GM19397 (cell line): ENCODE measurements around the gene TPM4.
A peak's percentile ranks its signal among the peaks of the same experiment; 100 is the strongest.
"Not testable (repeated sequence)": the region's sequence is repeated elsewhere in the genome, so short reads cannot be mapped to it uniquely, and the experiment has no call there.

Source experiments
- ATAC-seq: cut with Tn5 transposase; IDR thresholded peaks from one replicate; pipeline ENCODE4 v1.9.1; 2021; ENCODE audit warnings: mild to moderate bottlenecking, moderate library complexity; ENCODE audit not compliant: unreplicated experiment

The TPM4 gene

DNA sequence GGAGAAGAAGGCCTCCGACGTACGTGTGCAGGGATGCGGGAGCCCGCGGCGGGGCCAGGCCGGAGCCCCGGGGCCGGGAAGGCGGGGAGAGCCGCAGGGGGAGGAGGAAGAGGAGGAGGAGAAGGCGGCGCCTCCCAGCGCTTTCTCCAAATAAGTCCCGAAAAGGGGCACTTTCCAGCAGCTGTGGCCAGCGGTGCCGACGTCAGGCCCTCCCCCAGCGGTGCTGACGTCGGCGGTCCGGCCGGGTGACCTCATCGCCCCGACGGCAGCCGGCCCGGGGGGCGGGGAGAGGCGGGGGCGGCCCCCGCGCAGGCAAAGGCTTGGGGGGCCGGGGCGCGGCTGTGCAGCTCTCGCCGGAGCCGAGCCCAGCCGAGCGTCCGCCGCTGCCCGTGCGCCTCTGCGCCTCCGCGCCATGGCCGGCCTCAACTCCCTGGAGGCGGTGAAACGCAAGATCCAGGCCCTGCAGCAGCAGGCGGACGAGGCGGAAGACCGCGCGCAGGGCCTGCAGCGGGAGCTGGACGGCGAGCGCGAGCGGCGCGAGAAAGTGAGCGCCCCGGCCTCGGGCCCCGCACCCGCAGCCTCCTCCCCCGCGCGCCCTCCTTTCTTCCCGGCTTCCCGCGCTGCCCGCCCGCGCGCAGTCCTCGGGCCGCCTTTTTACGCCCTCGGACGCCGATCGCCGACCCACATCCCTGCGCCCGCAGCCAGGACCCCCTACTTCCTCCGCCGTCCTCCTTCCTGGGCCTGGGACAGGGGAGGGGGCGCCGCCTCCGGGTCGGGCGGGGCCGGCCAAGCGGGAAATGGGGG lies at the start of gene TPM4:
TSS of gene TPM4 (plus strand) at position 342 of the 804 bp plus-strand sequence. CDS start at position 413, 71 bp downstream.
- peak; percentile 68 for ATAC-seq

DNA sequence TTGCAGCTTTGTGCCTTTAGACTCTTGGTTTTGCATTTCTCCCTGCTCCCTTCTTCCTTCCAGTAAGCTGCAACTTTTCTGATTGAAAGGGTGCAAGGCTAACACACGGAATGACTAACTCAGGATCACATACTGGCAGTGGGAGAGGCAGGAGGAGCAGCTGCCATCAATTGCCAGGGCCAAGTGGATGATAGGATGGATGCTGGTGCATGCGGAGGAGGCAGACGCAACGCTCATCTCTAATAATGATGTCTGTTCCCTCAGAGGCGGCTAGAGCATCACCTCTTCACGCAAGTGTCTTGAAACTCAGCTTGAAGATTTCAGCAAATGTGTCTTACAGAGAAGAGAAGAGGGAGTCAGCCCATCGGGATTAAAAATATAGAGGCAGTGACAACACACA lies 49.5 kb upstream of the TPM4 start:
- no peak for ATAC-seq

DNA sequence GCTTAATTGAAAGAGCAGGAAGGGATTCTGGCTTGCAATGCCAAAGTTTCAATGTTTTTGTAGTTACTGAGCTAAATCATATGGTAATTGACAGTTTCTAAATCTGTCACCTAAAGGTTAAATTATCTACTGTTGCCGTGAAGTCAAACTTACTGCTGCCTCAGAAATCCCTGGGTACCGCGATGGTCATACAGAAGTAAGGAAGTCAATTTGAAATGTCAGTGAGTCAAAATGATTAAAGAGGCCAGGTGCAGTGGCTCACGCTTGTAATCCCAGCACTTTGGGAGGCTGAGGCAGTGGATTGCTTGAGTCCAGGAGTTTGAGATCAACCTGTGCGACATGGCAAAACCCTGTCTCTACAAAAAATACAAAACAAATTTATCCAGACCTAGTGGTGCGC lies 48.8 kb upstream of the TPM4 start:
- ATAC-seq: no peak

DNA sequence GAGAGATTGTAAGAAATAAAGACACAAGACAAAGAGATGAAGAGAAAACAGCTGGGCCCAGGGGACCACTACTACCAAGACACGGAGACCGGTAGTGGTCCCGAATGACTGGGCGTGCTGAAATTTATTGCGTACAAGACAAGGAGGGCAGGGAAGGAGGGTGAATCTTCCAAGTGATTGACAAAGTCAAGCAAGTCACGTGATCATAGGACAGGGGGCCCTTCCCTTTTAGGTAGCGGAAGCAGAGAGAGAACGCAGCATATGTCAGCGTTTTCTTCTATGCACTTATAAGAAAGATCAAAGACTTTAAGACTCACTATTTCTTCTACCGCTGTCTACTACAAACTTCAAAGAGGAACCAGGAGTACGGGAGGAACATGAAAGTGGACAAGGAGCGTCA lies 46.1 kb upstream of the TPM4 start:
- ATAC-seq: not testable (repeated sequence)

DNA sequence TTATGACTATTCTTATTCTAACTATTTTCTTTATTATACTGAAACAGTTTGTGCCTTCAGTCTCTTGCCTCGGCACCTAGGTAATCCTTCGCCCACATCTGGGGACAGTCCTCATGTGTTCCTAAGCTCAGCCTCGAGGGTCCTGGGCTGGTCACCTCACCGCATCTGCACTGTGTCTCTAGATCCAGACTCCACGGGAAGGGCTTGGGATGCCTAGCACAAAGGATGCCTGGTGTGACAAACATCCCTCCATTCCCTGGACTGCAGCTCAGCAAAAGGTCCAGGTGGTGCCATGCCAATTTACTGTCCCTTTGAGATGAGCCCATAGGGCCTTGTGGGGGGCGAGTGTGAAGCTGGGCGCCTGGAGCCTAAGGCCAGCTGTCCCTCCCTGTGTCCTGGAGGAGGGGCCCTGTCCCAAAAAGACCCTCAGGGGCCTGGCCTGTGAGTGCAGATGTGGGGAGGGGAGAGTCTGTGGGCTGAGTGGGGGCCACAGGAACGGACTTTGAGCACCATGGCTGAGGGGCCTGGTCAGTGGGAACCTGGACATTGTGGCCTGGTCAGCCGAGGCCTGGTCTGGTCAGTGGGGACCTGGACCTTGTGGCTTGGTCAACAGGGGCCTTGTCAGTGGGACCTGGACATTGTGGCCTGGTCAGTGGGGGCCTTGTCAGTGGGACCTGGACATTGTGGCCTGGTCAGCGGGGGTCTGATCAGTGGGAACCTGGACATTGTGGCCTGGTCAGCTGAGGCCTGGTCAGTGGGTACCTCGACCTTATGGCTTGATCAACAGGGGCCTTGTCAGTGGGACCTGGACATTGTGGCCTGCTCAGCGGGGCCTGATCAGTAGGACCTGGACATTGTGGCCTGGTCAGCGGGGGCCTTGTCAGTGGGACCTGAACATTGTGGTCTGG lies 45.1 kb upstream of the TPM4 start:
- no peak for ATAC-seq

DNA sequence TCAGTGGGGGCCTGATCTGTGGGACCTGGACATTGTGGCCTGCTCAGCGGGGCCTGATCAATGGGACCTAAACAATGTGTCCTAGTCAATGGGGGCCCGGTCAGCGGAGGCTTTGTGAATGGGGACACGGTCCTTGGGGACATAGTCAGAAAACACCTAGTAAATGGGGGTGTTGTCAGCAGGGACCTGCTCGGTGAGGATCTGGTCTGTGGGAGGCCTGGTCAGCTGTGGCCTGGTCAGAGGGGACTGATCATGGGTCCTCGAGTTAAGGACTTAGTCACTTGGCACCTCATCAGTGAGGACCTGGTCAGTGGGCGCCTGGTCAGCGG lies 44.5 kb upstream of the TPM4 start:
- no peak for ATAC-seq

DNA sequence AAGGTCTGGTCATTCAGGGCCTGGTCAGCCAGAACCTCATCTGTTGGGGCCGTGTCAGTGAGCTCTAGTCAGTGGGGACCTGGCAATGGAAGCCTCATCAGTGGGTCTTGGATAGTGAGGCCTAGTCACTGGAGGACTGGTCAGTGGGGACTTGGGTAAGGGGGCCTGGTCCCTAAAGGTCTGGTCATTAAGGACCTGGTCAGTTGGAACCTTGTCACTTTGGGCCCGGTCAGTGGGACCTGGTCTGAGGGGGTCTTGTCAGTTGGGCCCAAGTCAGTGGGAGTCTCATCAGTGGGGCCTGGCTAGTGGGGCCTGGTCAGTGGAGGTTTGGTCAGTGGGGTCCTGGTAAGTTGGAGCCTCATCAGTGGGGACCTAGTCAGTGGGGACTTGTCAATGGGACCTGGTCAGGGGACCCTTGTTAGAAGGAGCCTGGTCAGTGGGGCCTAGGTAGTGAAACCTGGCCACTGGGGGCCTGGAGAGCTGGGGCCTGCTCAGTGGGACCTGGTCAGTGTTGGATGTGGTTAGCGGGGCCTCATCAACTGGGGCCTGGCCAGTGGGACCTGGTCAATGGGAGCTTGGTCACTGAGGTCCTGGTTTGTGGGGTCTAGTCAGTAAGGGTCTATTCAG lies 43.7 kb upstream of the TPM4 start:
- ATAC-seq: no peak

DNA sequence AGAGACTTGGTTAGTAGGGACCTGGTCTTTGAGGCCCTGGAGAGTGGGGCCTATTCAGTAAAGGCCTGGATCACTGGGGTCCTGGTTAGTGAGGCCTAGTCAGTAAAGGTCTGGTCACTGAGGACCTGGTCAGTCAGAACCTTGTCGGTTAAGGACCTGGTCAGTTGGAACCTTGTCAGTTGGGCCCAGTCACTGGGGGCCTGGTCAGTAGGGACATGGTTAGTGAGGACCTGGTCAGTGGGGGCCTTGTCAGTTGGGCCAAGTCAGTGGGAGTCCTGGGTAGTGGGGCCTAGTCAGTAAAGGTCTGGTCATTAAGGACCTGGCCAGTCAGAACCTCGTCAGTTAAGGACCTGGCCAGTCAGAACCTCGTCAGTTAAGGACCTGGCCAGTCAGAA lies 43.2 kb upstream of the TPM4 start:
- no peak for ATAC-seq

DNA sequence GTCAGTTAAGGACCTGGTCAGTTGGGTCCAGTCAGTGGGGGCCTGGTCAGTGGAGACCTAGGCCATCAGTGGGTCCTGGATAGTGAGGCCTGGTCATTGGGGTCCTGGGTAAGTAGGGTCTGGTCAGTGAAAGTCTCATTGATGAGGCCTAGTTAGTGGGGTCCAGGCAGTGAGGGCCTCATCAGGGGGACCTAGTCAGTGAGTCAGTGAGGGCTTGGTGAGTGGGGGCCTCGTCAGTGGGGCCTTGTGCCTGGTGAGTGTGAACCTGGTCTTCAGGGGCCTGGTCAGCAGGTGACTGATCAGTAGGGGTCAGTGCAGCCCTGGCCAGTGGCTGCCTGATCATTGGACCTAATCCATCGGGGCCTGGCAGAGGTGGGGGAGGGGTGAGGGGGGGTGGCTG lies 42.6 kb upstream of the TPM4 start:
- ATAC-seq: no peak

DNA sequence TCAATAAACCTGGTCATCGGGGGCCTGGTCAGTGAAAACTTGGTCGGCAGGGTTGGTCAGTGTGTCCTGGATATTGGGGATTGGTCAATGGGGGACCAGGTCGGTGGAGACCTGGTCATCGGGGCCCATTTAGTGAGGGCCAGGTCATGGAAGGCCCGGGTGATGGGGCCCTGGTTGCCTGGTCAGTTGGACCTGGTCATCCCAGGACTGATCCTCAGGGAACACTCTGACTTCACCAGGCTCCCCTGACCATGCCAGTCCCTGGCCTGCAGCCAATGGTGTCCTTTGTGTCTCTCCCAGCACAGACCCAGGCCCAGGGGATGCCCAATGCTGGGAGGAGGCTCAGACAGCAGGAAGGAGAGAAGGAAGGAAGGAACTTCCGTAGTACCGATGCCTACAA lies 42.1 kb upstream of the TPM4 start:
- ATAC-seq: no peak

DNA sequence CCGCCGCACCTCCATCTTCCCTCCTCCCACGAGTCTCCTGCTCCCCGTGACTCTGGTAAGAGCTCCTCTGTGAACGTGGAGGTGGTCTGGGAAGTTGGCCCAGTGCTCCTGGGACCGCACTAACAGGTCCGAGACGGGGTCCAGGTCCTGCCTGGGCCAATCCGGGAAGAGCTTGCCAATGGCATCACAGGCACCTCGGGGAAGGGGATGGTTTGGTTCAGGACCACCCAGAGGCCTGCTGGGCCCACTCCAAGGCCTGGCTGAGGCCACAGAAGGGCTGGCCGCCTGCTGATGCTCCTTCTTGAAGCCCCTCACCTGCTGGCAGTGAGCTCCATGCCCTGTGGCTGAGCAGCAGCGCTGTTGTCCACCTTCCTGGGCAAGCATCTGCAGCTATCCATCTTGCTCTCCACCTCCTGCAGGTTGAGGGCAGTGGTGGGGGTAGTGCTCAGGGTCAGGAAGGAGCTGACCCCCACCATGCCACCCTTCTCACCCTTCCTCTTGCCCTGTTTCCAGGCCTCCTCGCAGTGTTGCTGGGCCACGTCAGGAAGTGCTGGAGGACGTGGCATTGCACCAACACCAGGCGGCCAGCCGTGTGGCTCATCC lies 41.2 kb upstream of the TPM4 start:
- ATAC-seq: no peak

DNA sequence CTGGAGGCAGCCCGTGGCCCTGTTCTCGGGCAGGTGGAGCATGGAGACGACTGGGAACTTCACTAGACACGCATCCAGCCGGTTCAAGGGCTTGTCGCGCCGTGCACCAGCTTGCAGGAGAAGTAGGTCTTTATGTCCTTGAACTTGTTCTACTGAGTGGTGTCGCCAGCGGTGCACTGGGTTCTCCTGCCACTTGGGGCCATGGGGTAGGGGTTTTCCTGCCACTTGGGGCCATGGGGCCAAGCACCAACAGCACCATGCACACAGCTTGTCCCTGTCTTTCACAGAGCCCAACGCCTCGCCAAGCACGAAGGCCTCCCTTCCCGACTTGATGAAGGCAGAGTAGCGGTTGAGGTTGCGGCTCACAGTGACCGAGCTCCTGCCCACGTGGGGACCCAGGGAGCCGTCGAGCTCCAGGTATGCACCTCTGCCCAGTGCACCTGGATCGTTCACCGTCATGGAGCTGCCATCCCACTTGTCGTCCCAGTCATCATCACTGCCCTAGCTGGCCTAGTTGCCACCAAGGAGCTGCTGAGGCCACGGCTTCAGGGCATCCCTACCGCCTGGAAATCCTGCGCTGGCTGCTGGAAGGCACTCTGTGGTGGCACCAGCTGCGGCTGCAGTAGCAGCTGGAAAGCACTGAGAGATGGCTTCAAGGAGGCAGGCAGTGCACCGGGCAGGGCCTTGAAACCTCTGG lies 40.5 kb upstream of the TPM4 start:
- no peak for ATAC-seq

DNA sequence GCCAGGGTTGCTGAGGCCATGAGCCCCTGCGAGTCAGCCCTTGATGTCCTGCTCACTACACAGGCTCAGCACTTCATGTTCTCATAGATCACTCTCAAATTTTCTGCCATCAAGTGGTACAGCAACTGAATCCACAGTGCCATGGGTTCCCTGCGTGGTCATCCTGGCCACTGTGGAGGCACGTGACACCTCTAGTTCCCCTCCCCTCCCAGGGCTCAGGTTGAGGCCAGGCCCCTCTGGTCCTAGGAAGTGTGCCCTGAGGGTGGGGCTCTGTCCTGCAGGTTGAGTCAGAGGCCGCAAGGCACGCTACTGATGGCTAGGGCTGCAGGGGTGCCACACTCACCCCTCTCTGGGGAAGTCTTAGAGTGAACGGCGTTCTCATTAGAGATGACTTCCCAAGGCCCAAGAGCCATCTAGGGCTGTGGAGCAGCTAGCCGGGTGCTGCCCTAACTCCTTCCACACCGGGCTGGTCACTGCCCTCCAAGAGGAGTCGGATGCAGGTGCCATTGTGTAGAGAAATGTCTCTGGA lies 39.8 kb upstream of the TPM4 start:
- no peak for ATAC-seq

DNA sequence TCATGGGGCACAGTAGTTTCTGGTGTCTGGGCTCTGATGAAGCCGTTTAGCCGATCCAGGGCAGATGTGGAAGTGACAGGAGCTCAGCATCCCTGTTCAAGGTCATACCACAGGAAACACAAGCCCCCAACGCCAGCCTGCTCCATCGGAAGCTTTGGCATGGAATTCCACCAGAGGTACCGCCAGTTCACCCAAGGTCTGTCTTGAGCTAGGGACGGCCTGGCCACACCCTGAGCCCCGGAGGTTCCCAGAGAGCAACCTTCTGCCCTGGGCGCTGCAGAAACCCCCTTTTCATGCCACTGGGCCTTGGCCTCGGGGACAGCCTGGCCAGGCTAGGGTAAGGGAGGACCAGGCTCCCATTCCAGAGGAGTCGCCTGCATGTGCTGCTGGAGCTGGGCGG lies 39.4 kb upstream of the TPM4 start:
- no peak for ATAC-seq

DNA sequence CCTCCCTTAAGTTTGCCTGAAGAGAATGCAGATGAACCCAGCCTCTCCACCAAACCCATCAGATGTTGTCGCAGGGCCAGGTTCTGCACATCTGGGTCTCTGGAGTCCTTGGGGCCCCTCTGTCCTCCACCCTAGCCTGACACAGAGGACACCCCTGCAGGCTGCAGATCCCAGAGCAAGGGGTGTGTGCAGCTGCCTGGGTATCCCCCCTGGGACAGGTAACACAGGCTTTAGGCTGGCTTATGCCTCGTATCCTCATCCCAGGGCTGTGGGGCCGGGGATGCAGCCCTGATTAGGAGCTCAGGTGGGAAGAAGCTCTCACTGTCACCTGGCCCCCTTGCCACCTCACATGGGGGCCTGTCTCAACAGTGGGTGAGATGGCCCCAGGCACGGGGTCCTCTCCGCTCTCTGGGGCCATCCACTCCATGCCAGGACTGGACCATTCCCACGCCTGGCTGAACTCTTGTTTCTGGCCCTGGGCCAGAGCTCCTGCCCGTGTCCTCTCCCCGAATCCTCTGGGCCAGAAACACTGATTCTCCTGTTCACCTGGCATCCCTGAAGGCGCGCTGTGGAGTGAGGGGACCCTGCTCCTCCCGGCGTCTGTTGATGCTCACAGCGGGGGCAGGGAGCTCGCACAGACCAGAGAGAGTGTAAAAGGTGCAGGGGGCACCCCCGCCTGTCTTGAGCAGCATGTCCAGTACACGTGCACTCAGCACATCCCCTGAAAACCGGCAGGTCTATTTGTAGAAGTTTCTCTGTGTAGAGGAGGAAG lies 38.7 kb upstream of the TPM4 start:
- ATAC-seq: no peak

DNA sequence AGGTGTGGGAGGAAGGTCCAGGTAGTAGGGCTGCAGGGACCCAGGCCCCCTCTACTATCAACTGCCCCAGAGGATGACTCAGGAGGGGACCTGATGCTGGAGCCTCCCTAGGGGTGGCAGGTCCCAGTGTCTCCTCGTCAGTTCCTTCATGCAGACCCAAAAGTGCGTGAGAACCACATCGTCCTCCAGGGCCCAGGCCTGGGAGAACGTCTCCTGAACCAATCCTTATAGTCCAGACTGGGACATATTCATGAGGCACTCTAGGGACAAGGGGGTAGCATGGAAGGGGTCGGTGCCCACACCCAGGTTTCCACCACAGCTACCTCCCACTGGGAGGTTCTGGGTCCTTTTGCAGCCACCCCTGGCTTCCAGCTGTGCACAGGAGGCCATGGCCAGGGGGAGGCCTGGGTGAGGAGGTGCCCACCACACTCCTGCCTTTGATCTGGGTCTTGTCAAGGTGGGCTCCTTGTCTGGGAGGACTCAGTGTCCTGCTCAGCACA lies 38.0 kb upstream of the TPM4 start:
- no peak for ATAC-seq

DNA sequence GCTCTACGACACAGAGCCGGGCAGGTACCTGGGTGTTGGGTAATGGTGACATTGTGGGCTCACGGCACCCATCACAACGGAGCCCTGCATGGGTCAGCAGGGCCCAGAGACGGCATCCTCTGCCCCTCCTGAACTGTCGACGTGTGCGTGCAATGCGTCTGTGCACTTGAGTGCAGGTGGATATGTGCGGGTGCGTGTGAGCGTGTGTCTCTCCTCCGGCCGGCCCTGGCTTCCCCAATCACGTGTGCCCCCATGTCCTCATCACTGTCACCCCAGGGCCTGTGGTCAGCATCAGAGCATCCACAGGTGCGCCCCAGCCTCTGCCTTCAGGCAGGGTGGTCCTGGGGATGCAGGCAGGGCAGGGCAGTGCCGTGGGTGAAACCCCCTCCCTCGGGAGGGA lies 37.2 kb upstream of the TPM4 start:
- ATAC-seq: no peak

DNA sequence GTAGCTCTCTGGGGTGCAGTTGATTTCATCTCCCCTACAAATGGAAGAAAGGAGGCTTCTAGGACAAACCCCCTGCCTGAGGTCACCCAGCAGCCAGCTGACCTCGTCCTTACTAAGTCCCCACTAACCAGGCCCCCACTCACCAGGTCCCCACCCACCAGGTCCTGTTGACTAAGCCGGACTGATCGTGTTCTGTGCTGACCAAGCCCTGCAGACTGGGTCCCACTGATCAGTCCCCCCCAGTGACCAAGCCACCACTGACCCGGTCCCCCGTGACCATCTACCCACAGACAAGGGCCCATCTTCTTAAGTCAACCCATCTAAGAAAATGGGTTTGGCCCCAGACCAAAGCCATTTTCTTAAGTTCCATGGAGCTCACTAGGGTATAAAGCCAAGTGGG lies 36.8 kb upstream of the TPM4 start:
- ATAC-seq: no peak

DNA sequence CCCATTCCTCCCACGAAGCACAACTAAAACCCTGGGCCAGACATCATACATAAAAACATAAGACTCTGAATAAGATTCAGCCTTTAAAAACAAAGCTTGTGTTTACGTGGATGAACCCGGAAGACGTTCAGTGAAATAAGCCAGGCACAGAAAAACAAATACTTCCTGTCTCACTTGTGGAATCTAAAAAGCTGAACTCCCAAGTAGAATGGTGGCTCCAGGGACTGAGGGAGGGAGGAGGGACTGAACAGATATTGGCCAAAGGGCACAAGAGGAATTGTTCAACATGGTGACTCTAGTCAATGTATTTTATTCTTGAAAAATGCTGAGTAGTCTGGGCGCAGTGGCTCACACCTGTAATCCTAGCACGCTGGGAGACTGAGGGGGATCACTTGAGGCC lies 35.7 kb upstream of the TPM4 start:
- no peak for ATAC-seq
